K562 (cell line): ENCODE results near the gene NPIPA7. TPM values are rescaled to one million over a fixed set of nuclear protein-coding genes. Genes with fewer than 3 reads are reported as not detected.
"Not testable (repeated sequence)": the region's sequence is repeated elsewhere in the genome, so short reads cannot be mapped to it uniquely, and the experiment has no call there.

Experiments
- ATAC-seq: fragments of 200-7000 bp; cut with Tn5 transposase; 3 replicates; pipeline ENCODE4 v1.9.1; 2020; ENCODE audit warnings: moderate library complexity
- BruUV-seq: library from RNA; stranded (reverse); fragments of 400-500 nt; replicated peaks from 2 replicates; lab custom pipeline; 2021; lab: Mats Ljungman, UMichigan
- CTCF ChIA-PET: fragments of 300-600 bp; formaldehyde crosslinking; extraction: SDS; loops from one replicate; lab custom pipeline; 2021; ENCODE audit warnings: low intra/inter-chr PET ratio; lab: Yijun Ruan, JAX
- POLR2A ChIA-PET: fragments of 300-600, 350-650 bp; sonication (Branson Sonifier 250); formaldehyde crosslinking; extraction: SDS; loops from one replicate; lab custom pipeline; 2021; ENCODE audit warnings: antibody characterized with exemption, inconsistent platforms; lab: Yijun Ruan, JAX
- DNase-seq, 4 experiments: peaks; one replicate each; pipeline versions ENCODE4 v3.0.0 to v3.0.0-alpha.2; 2011 to 2018; ENCODE audit warnings: low spot score in 3 of 4, mixed read lengths in 3 of 4; ENCODE audit errors: extremely low read depth in 1 of 4
- FAIRE-seq: peaks from 2 replicates; lab custom pipeline; 2011; peaks lifted over from hg19 to GRCh38; lab: Jason Lieb, UNC
- H2AFZ ChIP-seq: 2 replicates; pipeline ENCODE4 v1.6.0; 2011; ENCODE audit warnings: low read depth, low read length, control low read depth, inconsistent platforms
- H3K27ac ChIP-seq: fragments of 200-600 bp; 3 replicates; pipeline ENCODE4 v1.8.0; 2011; ENCODE audit warnings: low read depth, mild to moderate bottlenecking, control low read depth, inconsistent platforms, low read length, moderate library complexity, mixed read lengths; ENCODE audit errors: extremely low read depth
- H3K27me3 ChIP-seq, 2 experiments: fragments of 300-600 bp in 1 of 2; 2 replicates in 1 of 2; 3 replicates in 1 of 2; pipeline versions ENCODE4 v1.6.0 to v1.8.0; 2011; ENCODE audit warnings: inconsistent platforms in 2 of 2, low read length in 2 of 2, mild to moderate bottlenecking in 1 of 2, mixed read lengths in 1 of 2, moderate library complexity in 1 of 2; ENCODE audit not compliant: control insufficient read depth in 2 of 2, insufficient read depth in 2 of 2
- H3K36me3 ChIP-seq: fragments of 300-600 bp; 3 replicates; pipeline ENCODE4 v1.8.0; 2011; ENCODE audit warnings: mild to moderate bottlenecking, low read length, inconsistent platforms; ENCODE audit not compliant: control insufficient read depth, insufficient read depth
- H3K4me1 ChIP-seq, 2 experiments: fragments of 200-600 bp in 1 of 2; replicated peaks in 1 of 2; 2 replicates in 1 of 2; 3 replicates in 1 of 2; pipeline versions ENCODE4 v1.5.1 to v1.8.0; 2011; ENCODE audit warnings: inconsistent platforms in 2 of 2, low read length in 2 of 2, mild to moderate bottlenecking in 1 of 2, mixed read lengths in 1 of 2, moderate library complexity in 1 of 2; ENCODE audit not compliant: control insufficient read depth in 2 of 2, insufficient read depth in 2 of 2
- H3K4me2 ChIP-seq: 2 replicates; pipeline ENCODE4 v1.6.1; 2011; ENCODE audit warnings: low read length, control low read depth, inconsistent platforms, mixed read lengths; ENCODE audit not compliant: insufficient read depth
- H3K4me3 ChIP-seq: fragments of 200-600 bp; sonication (generic), shearing (Covaris generic); 2 replicates; pipeline ENCODE4 v1.5.1; 2016; ENCODE audit warnings: control low read depth, inconsistent platforms
- H3K79me2 ChIP-seq: fragments of 200-600 bp; 3 replicates; pipeline ENCODE4 v1.8.0; 2011; ENCODE audit warnings: low read length, inconsistent platforms; ENCODE audit not compliant: control insufficient read depth, insufficient read depth
- H3K9ac ChIP-seq, 2 experiments: 2 replicates each; pipeline versions ENCODE4 v1.6.0 to v1.6.1; 2011; ENCODE audit warnings: low read depth in 2 of 2, low read length in 2 of 2, control low read depth in 1 of 2, inconsistent platforms in 1 of 2, mild to moderate bottlenecking in 1 of 2, mixed read lengths in 1 of 2; ENCODE audit not compliant: insufficient read depth in 1 of 2
- H3K9me1 ChIP-seq: one replicate; pipeline ENCODE4 v1.6.0; 2011; ENCODE audit warnings: inconsistent platforms, mild to moderate bottlenecking, low read length, moderate library complexity; ENCODE audit not compliant: control insufficient read depth, insufficient read depth
- H3K9me3 ChIP-seq: replicated peaks from 2 replicates; pipeline ENCODE4 v1.5.1; 2011; ENCODE audit warnings: low read depth, low read length, inconsistent platforms; ENCODE audit not compliant: control insufficient read depth, insufficient read depth
- H4K20me1 ChIP-seq: replicated peaks from 2 replicates; pipeline ENCODE4 v1.6.1; 2011; ENCODE audit warnings: low read length, inconsistent platforms, mixed read lengths; ENCODE audit not compliant: control insufficient read depth, insufficient read depth
- WGBS: fragments of 100-300 bp; shearing (Covaris generic); methylation state at CpG from one replicate; pipeline ENCODE4 v1.1.6; 2016; ENCODE audit warnings: low coverage, mixed read lengths; ENCODE audit not compliant: insufficient coverage; ENCODE audit errors: missing lambda C conversion rate; 5-methylcytosine and 5-hydroxymethylcytosine counted together
- in situ Hi-C: fragments of 300-500 bp; cut with MboI; formaldehyde crosslinking; loops from 4 replicates; pipeline ENCODE4 v1.15.0; 2018; ENCODE audit warnings: inconsistent platforms, mixed read lengths
- intact Hi-C: fragments of 100-400 bp; cut with micrococcal nuclease; formaldehyde crosslinking; loops from 2 replicates; pipeline ENCODE4 v1.14.2; 2022
- polyA plus RNA-seq, 8 experiments: library from polyadenylated mRNA; depleted of rRNA in 4 of 8; stranded (reverse) in 5 of 8; unstranded in 3 of 8; fragments of >200 nt; fragmentation: Nextera tagmentation in 2 of 8; fragmentation: Illumina TruSeq in 1 of 8; extraction: Ambion mirVana in 2 of 8; extraction: Trizol in 1 of 8; gene quantifications; 2 replicates each; pipeline versions ENCODE4 v1.2.1 to v1.2.3, GENCODE V29; 2011 to 2014; ENCODE audit warnings: inconsistent platforms in 1 of 8, missing spikeins in 1 of 8
- total RNA-seq, 7 experiments: library from RNA; depleted of rRNA in 6 of 7; stranded (reverse); fragments of >200 nt in 6 of 7; fragmentation: Illumina TruSeq in 2 of 7; extraction: Trizol in 2 of 7; gene quantifications; 2 replicates each; pipeline versions ENCODE4 v1.2.1 to v1.2.3, GENCODE V29; 2011 to 2021; ENCODE audit warnings: low replicate concordance in 1 of 7

NPIPA7 gene
- total and polyA plus RNA-seq, 9 of the 15 experiments (the other 6 are each of a cell fraction or from before 2014, with no cell fraction given), result 0.86 to 19.0 (median 5.4) TPM

- not testable (repeated sequence) for BruUV-seq, H2AFZ ChIP-seq
These were observed 41.6 kb downstream of the NPIPA7 start for GRCh38 chr16:16420515-16420914.

GRCh38 chr16:16425146-16425545 lies 46.2 kb downstream of the NPIPA7 start:
- H3K27ac ChIP-seq, H3K9me1 ChIP-seq, H4K20me1 ChIP-seq, H3K36me3 ChIP-seq, H3K4me3 ChIP-seq, DNase-seq, CTCF ChIA-PET, H3K4me2 ChIP-seq, BruUV-seq, ATAC-seq, POLR2A ChIA-PET, H3K4me1 ChIP-seq, FAIRE-seq, H3K9me3 ChIP-seq, H2AFZ ChIP-seq, H3K79me2 ChIP-seq, H3K9ac ChIP-seq, H3K27me3 ChIP-seq, intact Hi-C loops: not testable (repeated sequence)
- WGBS, result no CpG with 5 or more reads among the region's 2 CpGs
- in situ Hi-C loops, result loop anchor here (25.0 kb wide), 1 partner anchor 1613 kb away; no protein-coding TSS in a partner anchor

More at GRCh38 chr16:16420515-16420914, 41.6 kb downstream of the NPIPA7 start:
- H3K9me1 ChIP-seq, H3K36me3 ChIP-seq, H4K20me1 ChIP-seq, FAIRE-seq, CTCF ChIA-PET, intact Hi-C loops, DNase-seq, H3K27ac ChIP-seq, H3K9me3 ChIP-seq, H3K79me2 ChIP-seq, ATAC-seq, H3K9ac ChIP-seq, H3K4me3 ChIP-seq, H3K4me1 ChIP-seq, POLR2A ChIA-PET, H3K4me2 ChIP-seq, H3K27me3 ChIP-seq, in situ Hi-C loops: not testable (repeated sequence)
- WGBS, result 0% methylated on average over 1 of the region's 1 CpG

GRCh38 chr16:16431135-16431534 lies 52.2 kb downstream of the NPIPA7 start:
- H3K79me2 ChIP-seq, DNase-seq, H3K4me2 ChIP-seq, H4K20me1 ChIP-seq, H3K4me1 ChIP-seq, H3K27me3 ChIP-seq, ATAC-seq, H3K27ac ChIP-seq, H3K9me1 ChIP-seq, BruUV-seq, intact Hi-C loops, H2AFZ ChIP-seq, CTCF ChIA-PET, H3K9me3 ChIP-seq, H3K9ac ChIP-seq, FAIRE-seq, H3K36me3 ChIP-seq, POLR2A ChIA-PET, H3K4me3 ChIP-seq: not testable (repeated sequence)
- in situ Hi-C loops, result loop anchor here (25.0 kb wide), 1 partner anchor 1619 kb away; no protein-coding TSS in a partner anchor
- WGBS, result no CpG with 5 or more reads among the region's 3 CpGs

- CTCF ChIA-PET, H3K27me3 ChIP-seq, FAIRE-seq, DNase-seq, H3K4me2 ChIP-seq, H3K9me1 ChIP-seq, H3K27ac ChIP-seq, H3K79me2 ChIP-seq, BruUV-seq, intact Hi-C loops, ATAC-seq, H3K9ac ChIP-seq, H3K4me1 ChIP-seq, POLR2A ChIA-PET, H3K36me3 ChIP-seq, H3K4me3 ChIP-seq, H4K20me1 ChIP-seq, H2AFZ ChIP-seq, H3K9me3 ChIP-seq: not testable (repeated sequence)
- in situ Hi-C loops, result loop anchor here (25.0 kb wide), 1 partner anchor 1622 kb away; no protein-coding TSS in a partner anchor
- 0% methylated on average over 1 of the region's 3 CpGs for WGBS
These were observed 55.8 kb downstream of the NPIPA7 start for GRCh38 chr16:16434711-16435110.
